Peyer's patch (tissue), 4 donors: ENCODE measurements around the gene NTRK2.

ENCODE experiments used
- CTCF ChIP-seq, 6 experiments: fragments of 450-650 bp in 4 of 6; fragments of 200-600 bp in 2 of 6; sonication (generic) in 1 of 6; IDR thresholded peaks; one replicate each; pipeline ENCODE4 v1.5.1; 2017 to 2019; ENCODE audit warnings: antibody characterized with exemption in 6 of 6, mild to moderate bottlenecking in 3 of 6, moderate library complexity in 1 of 6
- POLR2A ChIP-seq, 2 donors: fragments of 450-650 bp; IDR thresholded peaks; one replicate each; pipeline ENCODE4 v1.5.1; 2017; ENCODE audit warnings: antibody characterized with exemption in 2 of 2, mild to moderate bottlenecking in 2 of 2, moderate library complexity in 2 of 2

- no peak for TF ChIP-seq CTCF (IDR thresholded peaks at IDR 0.05)
- no peak for TF ChIP-seq POLR2A (IDR thresholded peaks at IDR 0.05)
Observed at GRCh38 chr9:84966876-84967830, 297.6 kb downstream of the NTRK2 start.
